Measurements from ENCODE around the gene ZNF397.
"Not testable (repeated sequence)": the region's sequence is repeated elsewhere in the genome, so short reads cannot be mapped to it uniquely, and the experiment has no call there.

GRCh38 chr18:35205746-35206458 lies 34.9 kb upstream of the ZNF397 start:
- TF ChIP-seq, protein P1, sequence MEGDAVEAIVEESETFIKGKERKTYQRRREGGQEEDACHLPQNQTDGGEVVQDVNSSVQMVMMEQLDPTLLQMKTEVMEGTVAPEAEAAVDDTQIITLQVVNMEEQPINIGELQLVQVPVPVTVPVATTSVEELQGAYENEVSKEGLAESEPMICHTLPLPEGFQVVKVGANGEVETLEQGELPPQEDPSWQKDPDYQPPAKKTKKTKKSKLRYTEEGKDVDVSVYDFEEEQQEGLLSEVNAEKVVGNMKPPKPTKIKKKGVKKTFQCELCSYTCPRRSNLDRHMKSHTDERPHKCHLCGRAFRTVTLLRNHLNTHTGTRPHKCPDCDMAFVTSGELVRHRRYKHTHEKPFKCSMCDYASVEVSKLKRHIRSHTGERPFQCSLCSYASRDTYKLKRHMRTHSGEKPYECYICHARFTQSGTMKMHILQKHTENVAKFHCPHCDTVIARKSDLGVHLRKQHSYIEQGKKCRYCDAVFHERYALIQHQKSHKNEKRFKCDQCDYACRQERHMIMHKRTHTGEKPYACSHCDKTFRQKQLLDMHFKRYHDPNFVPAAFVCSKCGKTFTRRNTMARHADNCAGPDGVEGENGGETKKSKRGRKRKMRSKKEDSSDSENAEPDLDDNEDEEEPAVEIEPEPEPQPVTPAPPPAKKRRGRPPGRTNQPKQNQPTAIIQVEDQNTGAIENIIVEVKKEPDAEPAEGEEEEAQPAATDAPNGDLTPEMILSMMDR (IDR thresholded peaks at IDR 0.05), result not testable (repeated sequence)
- not testable (repeated sequence) for TF ChIP-seq EP300, POLR2AphosphoS5, POLR2A (IDR thresholded peaks at IDR 0.05)
